ENCODE measurements around the gene AIFM3.

DNA sequence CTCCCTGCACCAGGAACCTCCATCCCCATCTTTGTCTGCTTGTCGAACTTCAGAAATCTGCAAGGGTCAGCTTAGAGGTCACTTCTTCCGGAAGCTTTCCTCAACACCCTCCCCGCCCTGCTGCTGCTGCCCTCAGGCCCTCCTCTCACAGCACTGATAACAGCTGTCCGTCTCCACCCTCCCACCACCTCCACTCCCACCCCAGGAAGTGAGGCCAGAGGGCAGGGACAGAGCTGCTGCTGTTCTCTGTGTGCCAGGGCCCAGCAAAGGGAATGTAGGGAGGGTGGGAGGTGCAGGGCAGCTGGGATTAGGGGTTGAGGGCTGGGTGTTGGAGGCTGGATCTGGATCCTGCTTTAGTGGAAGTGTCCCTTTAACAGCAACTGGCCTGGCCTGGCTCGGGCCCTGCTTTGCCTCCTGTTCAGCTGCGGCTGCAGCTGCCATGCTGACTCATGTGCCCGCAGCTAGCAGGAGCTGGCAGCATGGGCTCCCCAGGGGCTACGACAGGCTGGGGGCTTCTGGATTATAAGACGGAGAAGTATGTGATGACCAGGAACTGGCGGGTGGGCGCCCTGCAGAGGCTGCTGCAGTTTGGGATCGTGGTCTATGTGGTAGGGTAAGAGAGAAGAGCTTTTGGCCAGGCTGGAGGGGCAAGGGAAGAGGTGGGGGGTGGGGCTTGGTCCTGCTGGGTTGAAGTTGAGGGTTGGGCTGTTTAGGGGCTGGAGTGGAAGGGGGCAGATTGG is 47.8 kb downstream of the AIFM3 start, which contains the start of gene P2RX6:
- TF ChIP-seq, protein P1, sequence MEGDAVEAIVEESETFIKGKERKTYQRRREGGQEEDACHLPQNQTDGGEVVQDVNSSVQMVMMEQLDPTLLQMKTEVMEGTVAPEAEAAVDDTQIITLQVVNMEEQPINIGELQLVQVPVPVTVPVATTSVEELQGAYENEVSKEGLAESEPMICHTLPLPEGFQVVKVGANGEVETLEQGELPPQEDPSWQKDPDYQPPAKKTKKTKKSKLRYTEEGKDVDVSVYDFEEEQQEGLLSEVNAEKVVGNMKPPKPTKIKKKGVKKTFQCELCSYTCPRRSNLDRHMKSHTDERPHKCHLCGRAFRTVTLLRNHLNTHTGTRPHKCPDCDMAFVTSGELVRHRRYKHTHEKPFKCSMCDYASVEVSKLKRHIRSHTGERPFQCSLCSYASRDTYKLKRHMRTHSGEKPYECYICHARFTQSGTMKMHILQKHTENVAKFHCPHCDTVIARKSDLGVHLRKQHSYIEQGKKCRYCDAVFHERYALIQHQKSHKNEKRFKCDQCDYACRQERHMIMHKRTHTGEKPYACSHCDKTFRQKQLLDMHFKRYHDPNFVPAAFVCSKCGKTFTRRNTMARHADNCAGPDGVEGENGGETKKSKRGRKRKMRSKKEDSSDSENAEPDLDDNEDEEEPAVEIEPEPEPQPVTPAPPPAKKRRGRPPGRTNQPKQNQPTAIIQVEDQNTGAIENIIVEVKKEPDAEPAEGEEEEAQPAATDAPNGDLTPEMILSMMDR (conservative IDR thresholded peaks at IDR 0.05; ENCODE audit: low read depth in 2 of 2): no peak
- no peak for TF ChIP-seq POLR2AphosphoS5 (IDR thresholded peaks at IDR 0.05; ENCODE audit: low read depth)
- no peak for TF ChIP-seq ZNF331 (CRISPR knock-in tag; IDR thresholded peaks at IDR 0.05; ENCODE audit: low read depth)
